GM19452 (cell line): ENCODE results near the gene RALGPS1.
A peak's percentile ranks its signal among the peaks of the same experiment; 100 is the strongest.

Source experiments
- ATAC-seq: cut with Tn5 transposase; IDR thresholded peaks from one replicate; pipeline ENCODE4 v1.9.1; 2021; ENCODE audit not compliant: unreplicated experiment

Gene RALGPS1

GRCh38 chr9:127181595-127182190 is 267.1 kb downstream of the RALGPS1 start:
- ATAC-seq, result no peak

GRCh38 chr9:127182901-127183746 is 268.5 kb downstream of the RALGPS1 start:
- no peak for ATAC-seq

- ATAC-seq, result peak; percentile 67
These were observed 269.4 kb downstream of the RALGPS1 start for GRCh38 chr9:127183814-127184582.

GRCh38 chr9:127184641-127185040 is 270.1 kb downstream of the RALGPS1 start:
- no peak for ATAC-seq

- ATAC-seq, result no peak
These were observed 270.6 kb downstream of the RALGPS1 start for GRCh38 chr9:127185181-127185580.

- no peak for ATAC-seq
These were observed 271.6 kb downstream of the RALGPS1 start for GRCh38 chr9:127185931-127186781.

- no peak for ATAC-seq
These were observed 272.2 kb downstream of the RALGPS1 start for GRCh38 chr9:127186806-127187205.

GRCh38 chr9:127187231-127187956 is 272.8 kb downstream of the RALGPS1 start:
- no peak for ATAC-seq

- ATAC-seq, result no peak
These were observed 273.8 kb downstream of the RALGPS1 start for GRCh38 chr9:127188396-127188795.

- ATAC-seq, result no peak
These were observed 275.0 kb downstream of the RALGPS1 start for GRCh38 chr9:127189628-127190027.

GRCh38 chr9:127192744-127193143 is 278.2 kb downstream of the RALGPS1 start:
- no peak for ATAC-seq

GRCh38 chr9:127193483-127193882 is 278.9 kb downstream of the RALGPS1 start:
- ATAC-seq, result no peak

- no peak for ATAC-seq
These were observed 280.5 kb downstream of the RALGPS1 start for GRCh38 chr9:127194881-127195713.

- no peak for ATAC-seq
These were observed 281.6 kb downstream of the RALGPS1 start for GRCh38 chr9:127195976-127196825.

- ATAC-seq, result no peak
These were observed 282.2 kb downstream of the RALGPS1 start for GRCh38 chr9:127196826-127197145.

GRCh38 chr9:127197186-127197860 is 282.7 kb downstream of the RALGPS1 start:
- ATAC-seq, result no peak

- ATAC-seq, result no peak
These were observed 283.4 kb downstream of the RALGPS1 start for GRCh38 chr9:127197861-127198430.

GRCh38 chr9:127198587-127198986 is 284.0 kb downstream of the RALGPS1 start:
- ATAC-seq, result no peak
